GM21390 (cell line): ENCODE measurements around the gene TEDDM1.
"Not testable (repeated sequence)": the region's sequence is repeated elsewhere in the genome, so short reads cannot be mapped to it uniquely, and the experiment has no call there.

ENCODE experiments used
- ATAC-seq: cut with Tn5 transposase; IDR thresholded peaks from one replicate; pipeline ENCODE4 v1.9.1; 2021; ENCODE audit not compliant: unreplicated experiment

The TEDDM1 gene, protein sequence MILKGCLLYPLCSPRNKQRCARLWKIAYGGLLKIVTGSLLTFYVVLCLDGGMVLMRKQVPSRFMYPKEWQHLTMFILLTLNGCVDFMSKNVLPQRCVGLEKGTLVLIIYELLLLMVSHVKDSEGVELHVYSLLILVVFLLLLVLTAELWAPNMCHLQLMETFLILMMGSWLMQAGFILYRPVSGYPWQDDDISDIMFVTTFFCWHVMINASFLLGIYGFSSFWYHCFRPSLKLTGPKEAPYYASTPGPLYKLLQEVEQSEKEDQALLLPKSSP

DNA sequence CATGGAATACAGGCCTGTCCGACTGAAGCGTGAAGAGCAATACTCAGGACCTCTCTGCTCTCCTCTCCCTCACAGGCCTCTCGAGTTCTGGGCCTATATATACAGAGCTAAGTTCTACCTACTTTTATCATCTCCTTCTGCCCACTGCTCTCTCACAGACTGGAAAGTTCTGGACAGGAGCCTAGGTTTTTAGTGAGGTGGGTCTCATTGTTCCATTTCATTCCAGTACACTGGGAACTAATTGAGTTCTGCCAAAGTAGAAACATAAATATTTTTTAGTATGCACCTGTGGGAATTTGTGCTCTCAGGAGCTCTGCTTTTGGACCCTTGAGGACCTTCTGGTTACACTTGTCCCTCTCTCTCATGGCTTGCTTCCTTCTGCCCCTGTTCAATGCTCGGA, at the start of gene TEDDM1:
TSS of gene TEDDM1 (minus strand) at position 101 of the 400 bp plus-strand sequence. CDS start 182 bp downstream, outside the sequence.
- ATAC-seq = no peak

DNA sequence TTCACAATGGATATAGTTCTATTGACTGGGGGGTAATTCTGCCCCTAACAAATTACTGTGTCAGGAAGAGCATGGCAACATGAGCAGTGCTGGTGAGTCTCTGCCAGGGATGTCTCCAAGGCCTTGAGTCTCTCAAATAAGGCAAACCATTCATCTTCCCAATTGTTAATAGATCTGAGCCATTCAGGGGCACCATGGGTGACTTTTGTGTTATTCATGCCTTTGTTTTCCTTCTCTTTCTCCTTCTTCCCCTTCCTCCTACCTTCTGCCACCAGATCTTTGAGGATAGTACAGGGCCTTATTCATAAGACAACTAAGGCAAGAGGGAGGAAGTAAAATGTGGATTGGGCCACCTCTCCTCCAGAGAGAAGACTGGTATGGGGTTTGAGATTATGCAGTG, 49.6 kb upstream of the TEDDM1 start, which contains the start of gene RGSL1:
TSS of gene RGSL1 (plus strand) at position 60 of the 400 bp plus-strand sequence. CDS start at position 80, 20 bp downstream.
- no peak for ATAC-seq

DNA sequence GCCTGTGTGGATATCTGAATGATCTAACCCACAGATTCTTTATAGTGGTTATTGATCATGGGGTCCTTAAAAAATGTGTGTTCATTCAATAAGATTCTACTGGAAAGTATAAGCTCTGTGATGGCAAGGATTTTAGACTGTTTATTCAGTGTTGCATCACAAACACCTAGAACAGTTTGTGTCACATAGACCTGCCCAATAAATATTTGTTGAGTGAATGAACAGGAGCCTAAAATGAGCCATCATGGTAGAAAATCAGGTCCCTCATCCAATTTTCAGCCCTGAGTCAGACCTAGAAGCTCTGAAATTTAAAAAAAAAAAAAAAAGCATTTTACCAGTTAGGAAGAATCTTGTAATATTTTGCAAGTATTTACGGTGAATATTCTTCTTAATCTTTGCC, 47.2 kb upstream of the TEDDM1 start:
- ATAC-seq = no peak

DNA sequence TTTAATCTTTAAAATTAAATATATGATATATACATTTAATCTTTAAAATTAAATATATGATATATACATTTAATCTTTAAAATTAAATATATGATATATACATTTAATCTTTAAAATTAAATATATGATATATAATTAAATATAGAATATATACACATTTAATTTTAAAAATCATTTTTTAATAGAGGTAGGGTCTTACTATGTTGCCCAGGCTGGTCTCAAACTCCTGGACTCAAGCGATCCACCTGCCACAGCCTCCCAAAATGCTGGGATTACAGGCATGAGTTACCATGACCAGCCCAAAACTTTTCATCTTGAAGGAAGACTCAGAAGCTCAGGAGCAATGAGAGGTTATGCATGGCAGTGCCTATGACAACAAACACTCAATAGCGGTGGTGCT, 46.7 kb upstream of the TEDDM1 start:
- not testable (repeated sequence) for ATAC-seq

DNA sequence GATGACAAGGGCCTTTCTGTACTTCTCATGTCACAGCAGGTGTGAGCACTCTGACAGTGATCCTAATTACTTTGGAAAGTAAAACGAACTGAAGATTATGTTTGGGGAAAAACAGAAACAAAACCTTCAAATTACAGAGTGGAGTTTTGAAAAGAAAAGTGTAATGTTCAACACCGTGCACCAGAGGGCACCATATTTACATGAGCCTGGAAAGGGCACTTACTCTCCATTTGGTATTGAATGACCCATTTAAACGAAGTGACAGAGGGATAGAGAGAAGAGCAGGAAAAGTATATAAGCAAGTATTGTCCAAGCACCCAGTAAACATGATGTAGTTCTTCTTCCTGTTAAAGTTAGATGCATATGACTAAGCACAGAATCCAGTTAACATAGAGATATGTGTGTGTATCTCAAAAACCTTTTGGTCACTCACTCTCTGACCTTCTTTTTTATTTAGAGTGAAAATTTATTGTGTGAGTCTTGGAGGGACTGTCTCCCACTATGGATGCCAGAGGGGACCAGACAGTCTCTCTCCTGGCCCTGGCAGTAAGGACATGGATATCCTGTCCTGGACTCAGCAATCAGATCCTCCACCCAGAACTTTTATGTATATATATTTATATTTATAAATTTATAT, 45.7 kb upstream of the TEDDM1 start:
- ATAC-seq = peak; percentile 71

DNA sequence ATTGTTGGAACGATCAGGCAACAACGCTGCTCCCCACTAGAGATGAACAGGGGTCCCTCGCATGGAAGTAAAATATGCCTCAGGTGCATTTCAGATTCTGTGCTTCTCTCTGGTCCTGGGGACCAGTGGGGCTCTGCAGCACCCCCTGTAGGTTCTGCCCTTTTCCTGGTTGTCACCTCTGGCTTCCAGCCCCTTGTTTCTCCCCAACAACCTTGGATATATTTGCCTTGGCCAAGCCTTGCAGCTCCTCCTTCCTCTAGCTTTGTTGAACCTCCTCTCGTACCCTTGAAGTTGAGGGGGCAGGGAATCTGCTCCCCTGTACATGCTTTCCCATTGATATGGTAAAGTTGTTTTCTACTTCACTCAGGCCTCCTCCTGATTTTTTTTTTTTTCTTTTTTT, 44.0 kb upstream of the TEDDM1 start:
- no peak for ATAC-seq

DNA sequence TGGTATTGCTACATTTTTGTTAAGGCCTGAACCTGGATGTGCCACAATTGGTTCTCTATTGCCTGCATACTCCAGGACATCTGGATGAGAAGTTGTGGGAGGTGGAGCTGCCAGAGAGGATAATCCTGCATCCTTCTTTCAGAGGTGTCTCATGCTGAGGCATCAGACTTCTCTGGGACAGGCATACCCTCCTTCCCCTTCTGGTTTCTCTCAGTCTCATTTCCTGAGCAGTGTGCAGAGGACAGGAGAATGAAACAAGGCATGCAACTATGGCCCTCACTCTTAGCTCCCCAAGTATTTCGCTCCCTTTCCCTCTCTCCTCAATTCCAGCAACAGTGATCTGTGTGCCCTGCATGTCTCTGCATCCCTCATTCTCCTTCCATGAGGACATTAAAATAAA, 41.9 kb upstream of the TEDDM1 start:
- ATAC-seq = no peak

DNA sequence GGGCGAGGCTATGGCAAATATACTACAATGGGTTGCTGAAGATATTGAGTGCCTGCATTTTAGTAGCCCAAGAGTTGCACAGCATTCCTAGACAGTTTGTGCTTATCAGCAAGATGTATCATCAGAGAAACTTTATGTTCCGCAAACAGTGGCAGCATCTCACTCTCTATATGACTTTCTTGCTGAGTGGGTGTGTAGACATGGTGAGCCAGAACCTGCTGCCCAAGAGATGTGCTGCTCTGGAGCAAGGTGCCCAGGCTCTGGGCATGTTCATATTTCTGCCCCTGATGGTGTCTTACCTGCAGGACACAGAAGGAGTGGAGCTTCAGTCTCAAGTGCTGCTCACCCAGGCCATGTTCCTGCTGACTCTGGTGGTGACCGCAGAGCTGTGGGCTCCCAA, 41.3 kb upstream of the TEDDM1 start:
- no peak for ATAC-seq

DNA sequence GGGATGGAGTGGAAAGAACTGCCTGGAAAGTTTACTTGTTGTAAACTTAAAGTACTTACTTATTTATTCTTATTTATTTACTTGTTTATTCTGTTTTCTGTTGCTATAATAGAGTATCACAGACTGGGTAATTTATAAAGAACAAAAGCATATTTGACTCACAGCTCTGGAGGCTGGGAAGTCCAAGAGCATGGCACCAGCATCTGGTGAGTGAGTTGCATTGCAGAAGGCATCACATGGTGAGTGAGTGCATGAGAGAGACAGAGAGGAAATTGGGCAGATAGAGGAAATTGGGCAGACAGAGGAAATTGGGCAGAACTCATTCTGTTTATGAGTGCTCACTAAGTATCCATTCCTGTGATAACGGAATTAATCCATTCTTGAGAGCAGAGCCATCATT, 37.9 kb upstream of the TEDDM1 start:
- no peak for ATAC-seq

DNA sequence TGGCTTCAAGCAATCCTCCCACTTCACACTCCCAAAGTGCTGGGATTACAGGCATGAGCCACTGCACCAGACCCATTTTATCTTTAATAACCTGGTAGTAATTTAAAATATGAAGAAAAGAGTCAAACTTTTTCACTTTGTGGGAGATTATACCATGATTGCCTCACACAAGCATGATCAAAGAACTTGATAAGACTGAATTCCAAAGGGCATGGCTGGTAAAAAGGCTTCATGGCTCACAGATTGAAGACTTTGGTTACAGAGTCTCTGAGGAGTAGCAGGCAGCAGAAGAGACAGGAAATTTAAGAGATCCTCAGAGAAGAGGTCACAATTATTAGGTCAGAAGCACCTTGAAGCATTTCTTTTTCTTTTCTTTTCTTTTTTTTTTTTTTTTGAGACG, 33.1 kb upstream of the TEDDM1 start:
- no peak for ATAC-seq

DNA sequence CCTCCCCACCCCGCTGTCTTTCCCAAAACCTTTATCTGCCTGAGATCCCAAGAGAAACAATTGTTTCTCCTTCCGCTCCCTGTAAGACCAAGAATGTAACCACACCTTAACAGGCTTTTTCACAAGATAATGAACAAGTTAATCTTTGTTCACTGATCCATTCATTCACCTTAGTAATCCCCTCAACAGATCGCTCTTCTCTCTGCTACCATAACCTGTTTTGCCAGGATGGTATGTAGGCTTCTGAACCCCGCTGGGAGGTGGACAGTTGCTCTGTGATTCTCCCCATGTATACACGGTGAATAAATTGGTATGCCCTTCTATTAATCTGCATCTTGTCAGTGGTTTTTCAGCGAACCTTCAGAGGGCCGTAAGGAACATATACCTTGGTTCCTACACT, 30.8 kb upstream of the TEDDM1 start:
- ATAC-seq = no peak

DNA sequence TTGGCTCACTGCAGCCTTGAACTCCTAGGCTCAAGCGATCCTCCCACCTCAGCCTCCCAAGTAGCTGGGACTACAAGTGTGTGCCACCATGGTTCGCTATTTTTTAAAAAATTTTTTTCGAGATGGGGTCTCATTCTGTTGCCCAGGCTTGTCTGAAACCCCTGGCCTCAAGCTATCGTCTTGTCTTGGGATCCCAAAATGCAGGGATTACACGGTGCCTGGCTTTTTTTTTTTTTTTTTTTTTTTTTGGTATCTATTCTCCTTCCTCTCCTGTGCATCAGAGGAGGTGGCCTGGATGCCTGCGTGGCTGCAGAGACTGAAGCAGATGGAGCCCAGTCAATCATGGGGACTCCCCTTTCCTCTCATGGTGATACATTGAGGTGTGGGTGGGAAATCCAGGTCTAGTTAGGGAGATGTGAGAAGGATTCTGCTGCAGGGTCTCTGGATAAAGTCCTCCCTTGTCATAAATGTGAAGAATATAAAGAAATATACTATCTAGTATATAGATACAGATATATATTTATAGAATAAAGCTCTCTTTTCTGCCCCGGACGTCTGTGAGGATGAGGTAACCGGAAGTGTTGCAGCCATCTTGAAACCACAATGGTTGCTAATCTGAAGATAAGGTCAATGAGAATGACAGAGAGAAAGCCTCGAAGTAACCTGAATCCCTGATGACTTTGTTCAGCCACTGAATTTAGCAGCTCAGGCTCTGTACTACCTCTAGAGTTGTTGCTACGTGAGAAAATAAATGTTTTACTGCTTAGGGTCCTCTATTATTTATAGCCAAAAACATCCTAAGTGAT, 30.0 kb upstream of the TEDDM1 start:
- no peak for ATAC-seq

DNA sequence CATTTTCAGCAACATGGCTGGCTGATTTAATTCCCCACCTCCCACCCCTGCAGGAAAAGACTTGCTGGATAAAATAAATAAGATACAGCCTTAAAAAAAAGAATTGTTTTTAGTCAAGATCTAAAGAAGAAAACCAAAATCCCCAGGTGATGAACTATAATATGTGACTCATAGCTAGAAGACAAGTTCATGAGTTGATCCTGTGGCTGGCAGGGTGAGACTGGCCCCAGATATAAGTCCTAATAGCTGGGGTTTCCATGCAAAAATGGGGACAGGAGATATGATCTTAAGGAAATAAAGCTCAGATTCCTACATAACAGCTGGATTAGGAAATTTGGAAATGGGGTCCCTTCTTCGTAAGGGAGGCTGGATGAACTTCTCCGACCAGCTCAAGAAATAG, 27.6 kb upstream of the TEDDM1 start:
- ATAC-seq = peak; percentile 27

DNA sequence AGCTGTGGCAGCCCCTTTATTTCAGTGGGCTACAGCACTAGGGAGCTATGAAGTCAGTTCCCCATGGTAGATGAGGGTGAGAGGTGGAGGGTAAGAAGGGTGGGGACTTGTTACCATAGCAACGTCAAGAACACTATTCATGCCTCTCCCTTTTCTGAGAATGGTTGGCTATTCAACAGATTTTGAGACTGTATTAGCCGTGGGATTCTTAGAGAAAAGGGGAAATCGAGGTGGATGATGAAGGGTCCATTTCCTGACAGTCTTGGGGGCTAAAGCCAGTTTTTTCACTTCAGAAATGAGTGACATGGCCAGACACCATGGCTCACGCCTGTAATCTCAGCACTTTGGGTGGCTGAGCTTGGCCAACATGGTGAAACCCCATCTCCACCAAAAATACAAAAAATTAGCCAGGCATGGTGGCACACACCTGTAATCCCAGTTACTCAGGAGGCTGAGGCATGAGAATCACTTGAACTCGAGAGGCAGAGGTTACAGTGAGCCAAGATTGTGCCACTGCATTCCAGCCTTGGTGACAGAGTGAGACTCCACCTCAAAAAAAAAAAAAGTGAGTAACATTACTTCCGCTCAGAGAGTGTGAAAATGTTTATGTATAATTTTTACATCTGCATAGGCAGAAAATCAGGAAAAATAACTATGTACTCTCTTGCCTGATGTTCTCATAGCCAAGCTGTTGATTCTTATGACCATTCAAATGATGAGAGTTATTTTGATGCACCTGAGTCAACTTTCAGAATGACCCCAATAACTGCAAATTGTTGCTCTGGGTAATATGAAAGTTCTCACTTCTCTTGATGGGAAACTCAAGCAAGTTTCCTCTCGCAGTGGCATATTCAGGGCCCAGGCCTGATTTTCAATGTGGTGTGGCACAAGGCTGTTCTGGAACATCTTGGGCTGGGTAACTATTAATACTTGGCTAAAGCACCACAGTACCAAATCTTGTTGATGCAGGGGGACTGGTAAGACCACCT, 26.3 kb upstream of the TEDDM1 start:
- ATAC-seq = peak; percentile 72

DNA sequence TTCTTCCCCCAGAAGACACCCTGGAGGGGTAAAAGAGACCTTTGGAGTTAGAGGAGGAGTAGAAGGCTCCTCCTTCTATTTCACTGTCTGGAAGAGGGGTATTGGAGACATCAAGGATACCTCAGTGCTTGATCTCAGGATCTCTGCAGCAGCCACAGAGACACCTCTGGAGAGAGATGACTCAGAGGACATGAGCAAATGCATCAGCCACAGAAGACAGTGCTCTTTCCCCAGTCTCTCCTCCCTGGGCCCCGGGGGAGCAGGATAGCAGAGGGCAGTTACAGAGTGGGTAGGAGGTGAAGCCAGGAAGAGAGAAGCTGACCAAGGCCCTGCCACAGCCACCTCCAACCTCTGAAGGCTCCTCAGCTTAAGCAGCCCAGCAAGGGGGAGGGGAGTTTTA, 15.3 kb upstream of the TEDDM1 start:
- no peak for ATAC-seq

DNA sequence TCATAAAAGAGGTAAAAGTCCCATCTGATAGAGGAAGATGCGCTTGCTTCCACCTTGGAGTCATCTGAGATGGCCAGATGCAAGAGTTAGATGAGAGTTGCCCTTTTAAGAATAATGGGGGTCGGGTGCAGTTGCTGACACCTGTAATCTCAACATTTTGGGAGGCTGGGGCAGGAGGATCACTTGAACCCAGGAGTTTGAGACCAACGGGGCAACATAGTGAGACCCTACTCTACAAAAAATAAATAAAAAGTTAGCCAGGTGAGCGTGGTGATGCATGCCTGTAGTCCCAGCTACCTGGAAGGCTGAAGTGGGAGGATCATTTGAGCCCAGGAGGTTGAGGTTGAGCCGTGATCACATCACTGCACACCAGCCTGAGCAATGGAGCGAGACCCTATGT, 13.5 kb upstream of the TEDDM1 start:
- no peak for ATAC-seq

DNA sequence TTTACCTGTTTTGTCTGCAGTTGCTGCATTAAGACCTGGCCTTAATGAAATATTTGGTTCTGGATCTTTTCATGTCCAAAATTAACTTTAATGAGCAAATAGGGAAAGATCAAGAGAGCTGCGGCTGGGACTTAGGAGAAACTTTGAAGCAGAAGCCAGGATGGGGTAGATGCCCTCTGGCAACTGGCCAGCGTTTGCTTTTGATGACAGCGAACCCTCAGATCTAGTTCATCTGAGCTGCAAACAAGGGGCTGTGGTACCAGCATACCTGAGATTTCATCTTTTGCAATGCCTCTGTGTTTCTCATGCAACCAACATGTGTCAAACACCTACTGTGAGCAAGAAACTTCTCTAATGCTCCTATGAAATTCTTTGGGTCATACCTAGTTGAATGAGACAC, 13.0 kb upstream of the TEDDM1 start:
- ATAC-seq = no peak

DNA sequence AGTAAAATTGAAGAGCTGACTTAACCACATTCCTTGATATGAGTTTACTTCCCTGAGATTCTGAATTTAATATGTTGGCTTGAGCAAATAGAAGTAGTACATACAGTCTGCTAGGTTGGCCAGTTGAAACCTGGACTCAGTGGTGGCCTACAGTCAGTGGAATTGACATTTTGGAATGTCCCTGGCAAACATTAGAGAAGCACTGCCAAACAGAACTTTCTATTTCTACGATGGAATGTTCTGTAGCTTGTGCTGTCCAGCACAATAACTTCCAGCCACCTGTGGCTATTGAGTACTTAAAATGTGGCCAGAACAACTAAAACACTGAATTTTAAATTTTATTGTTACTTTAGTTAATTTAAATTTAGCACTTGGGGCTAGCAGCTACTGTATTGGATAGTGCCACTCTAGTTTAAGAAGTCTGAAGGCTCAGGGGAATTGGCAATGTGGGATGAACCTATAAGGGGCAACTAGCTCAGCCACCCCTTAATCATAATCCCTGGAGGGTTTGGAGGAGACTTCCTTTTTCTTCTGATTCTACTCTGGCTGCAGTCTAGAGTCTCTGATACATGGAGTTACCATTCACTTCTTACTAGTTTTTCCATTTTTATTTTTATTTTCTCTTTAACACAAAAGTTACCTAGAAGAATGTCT, 10.3 kb upstream of the TEDDM1 start:
- no peak for ATAC-seq

DNA sequence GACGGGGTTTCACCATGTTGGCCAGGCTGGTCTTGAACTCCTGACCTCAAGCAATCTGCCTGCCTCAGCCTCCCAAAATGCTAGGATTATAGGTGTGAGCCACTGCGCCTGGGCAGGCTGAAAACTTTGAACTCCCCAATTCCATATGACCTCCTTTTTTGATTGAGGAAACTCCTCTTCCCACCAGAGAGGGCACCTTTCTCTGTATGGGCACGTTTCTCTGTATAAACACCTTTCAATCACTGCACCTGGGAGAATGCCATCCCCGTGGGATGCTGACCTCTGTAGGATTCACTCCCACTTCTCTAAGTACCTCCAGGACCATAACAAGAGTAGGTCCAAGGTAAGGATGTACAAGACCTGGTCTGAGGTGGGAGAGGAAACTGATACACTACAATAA, 9.7 kb upstream of the TEDDM1 start:
- no peak for ATAC-seq

DNA sequence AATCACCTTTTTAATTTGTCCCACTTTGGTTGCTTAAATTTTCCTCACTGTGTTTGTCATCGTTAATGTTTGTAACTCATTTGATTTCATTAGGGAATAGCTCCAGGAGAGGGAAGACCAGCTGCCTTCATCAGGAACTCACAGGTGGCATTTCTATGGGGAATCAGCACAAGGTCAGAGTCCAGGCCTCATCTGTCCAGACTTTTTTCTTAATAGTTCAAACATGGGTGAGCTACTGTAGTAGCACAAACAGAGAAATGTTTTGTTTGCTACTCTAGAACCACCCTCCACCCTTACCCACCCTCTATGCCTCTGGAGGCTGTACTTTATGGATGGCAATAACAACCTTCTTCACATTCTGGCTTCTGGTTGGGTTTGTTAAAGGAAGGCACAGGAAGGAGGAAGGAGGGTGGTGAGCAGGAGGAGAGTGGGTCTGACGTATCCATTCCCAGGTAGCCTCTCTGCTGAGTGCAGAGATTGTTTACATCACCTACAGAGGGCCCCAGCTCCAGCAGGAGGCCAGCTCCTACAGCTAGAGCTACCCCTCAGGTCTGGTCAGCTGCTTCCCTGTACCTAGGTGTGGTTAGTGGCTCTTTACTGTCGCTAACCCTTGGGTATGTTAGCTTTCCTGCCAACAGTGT, 8.1 kb upstream of the TEDDM1 start:
- ATAC-seq = no peak
